PC-9 (cell line): ENCODE measurements around the gene TBCC. TPM values are rescaled to one million over a fixed set of nuclear protein-coding genes. Genes with fewer than 3 reads are reported as not detected.

Experiments used
- BruUV-seq: library from RNA; stranded (reverse); fragments of 400-500 nt; replicated peaks from 2 replicates; lab custom pipeline; 2021; lab: Mats Ljungman, UMichigan
- CTCF ChIA-PET: fragments of 300-600 bp; sonication (Branson Sonifier 250); formaldehyde crosslinking; loops from one replicate; lab custom pipeline; 2022; ENCODE audit warnings: antibody characterized with exemption; lab: Charles Lee
- POLR2A ChIA-PET: fragments of 300-600 bp; sonication (Branson Sonifier 250); formaldehyde crosslinking; loops from one replicate; lab custom pipeline; 2022; ENCODE audit warnings: antibody characterized with exemption; ENCODE audit not compliant: unreplicated experiment; lab: Charles Lee
- DNase-seq, 2 experiments: peaks; one replicate each; pipeline versions ENCODE4 v3.0.0 to v3.0.0-alpha.2; 2015 to 2022; ENCODE audit warnings: mixed read lengths in 1 of 2
- H2AFZ ChIP-seq: fragments of 200-600 bp; sonication (generic); 2 replicates; pipeline ENCODE4 v1.8.1; 2017; ENCODE audit warnings: antibody characterized with exemption
- H3F3A ChIP-seq: fragments of 200-600 bp; sonication (generic); 2 replicates; pipeline ENCODE4 v1.8.1; 2017; ENCODE audit warnings: antibody characterized with exemption, mild to moderate bottlenecking, low read depth; ENCODE audit not compliant: insufficient read depth
- H3K27ac ChIP-seq: fragments of 200-600 bp; sonication (generic); 2 replicates; pipeline ENCODE4 v1.6.1; 2016; ENCODE audit warnings: mixed run types
- H3K27me3 ChIP-seq: fragments of 200-600 bp; sonication (generic); 2 replicates; pipeline ENCODE4 v1.6.1; 2016; ENCODE audit warnings: low read depth, mixed run types; ENCODE audit not compliant: insufficient read depth
- H3K36me3 ChIP-seq: fragments of 200-600 bp; sonication (generic); 2 replicates; pipeline ENCODE4 v1.6.1; 2016; ENCODE audit warnings: low read depth, mixed run types
- H3K4me1 ChIP-seq: fragments of 200-600 bp; sonication (generic); replicated peaks from 2 replicates; pipeline ENCODE4 v1.6.1; 2016; ENCODE audit warnings: mixed run types; ENCODE audit not compliant: insufficient read depth
- H3K4me2 ChIP-seq: fragments of 200-600 bp; sonication (generic); 2 replicates; pipeline ENCODE4 v1.6.1; 2017; ENCODE audit warnings: mixed run types
- H3K4me3 ChIP-seq: fragments of 200-600 bp; sonication (generic); 2 replicates; pipeline ENCODE4 v1.6.1; 2016; ENCODE audit warnings: mixed run types
- H3K79me2 ChIP-seq: fragments of 200-600 bp; sonication (generic); 2 replicates; pipeline ENCODE4 v1.6.1; 2017; ENCODE audit warnings: low read depth, mixed run types
- H3K9me2 ChIP-seq: fragments of 200-600 bp; sonication (generic); 2 replicates; pipeline ENCODE4 v1.8.1; 2017; ENCODE audit warnings: mild to moderate bottlenecking; ENCODE audit not compliant: insufficient read depth
- H3K9me3 ChIP-seq: fragments of 200-600 bp; sonication (generic); 2 replicates; pipeline ENCODE4 v1.8.1; 2016; ENCODE audit warnings: low read depth; ENCODE audit not compliant: insufficient read depth
- H4K20me1 ChIP-seq: fragments of 200-600 bp; sonication (generic); 2 replicates; pipeline ENCODE4 v1.8.1; 2017; ENCODE audit not compliant: insufficient read depth
- CTCF ChIP-seq: fragments of 200-600 bp; sonication (generic); conservative IDR thresholded peaks from 2 replicates; pipeline ENCODE4 v1.6.1; 2017; ENCODE audit warnings: mixed run types, antibody characterized with exemption, mild to moderate bottlenecking, moderate library complexity
- EZH2 ChIP-seq: fragments of 200-600 bp; sonication (generic); IDR thresholded peaks from 2 replicates; pipeline ENCODE4 v1.8.0; 2017; ENCODE audit warnings: antibody characterized with exemption, low read depth
- intact Hi-C: fragments of 100-400 bp; cut with micrococcal nuclease; formaldehyde crosslinking; loops from one replicate; pipeline ENCODE4 v1.10.0; 2022; ENCODE audit not compliant: unreplicated experiment
- total RNA-seq: library from RNA; stranded (reverse); gene quantifications from 2 replicates; pipeline ENCODE4 v1.2.3, GENCODE V29; 2021

The TBCC gene
- total RNA-seq, 1 experiment from 2014 or later, result 12.3 TPM

- Histone ChIP-seq H3K4me3 (no peak overlapping the region), H3K36me3 (no peaks in the 10 kb centered on the region), H3K79me2 (no peaks in the 10 kb centered on the region), H3K4me2 (no peak overlapping the region), H3F3A (peaks cover 9% of the 10 kb centered on the region; the same call in 1 of the 2 replicates), H3K9me3 (peaks cover 5% of the 10 kb centered on the region; the same call in 1 of the 2 replicates), H2AFZ (no peak overlapping the region), H3K27ac (no peak overlapping the region), H3K4me1 (peaks cover 11% of the 10 kb centered on the region), H3K27me3 (no peaks in the 10 kb centered on the region), H3K9me2 (no peaks in the 10 kb centered on the region), H4K20me1 (no peaks in the 10 kb centered on the region)
- intact Hi-C loops, result no loop called here
- no TSS peak for BruUV-seq
- POLR2A ChIA-PET, result no interaction called here
- no peak for TF ChIP-seq CTCF
- TF ChIP-seq EZH2, result no peak
- no peak for DNase-seq
- CTCF ChIA-PET, result no interaction called here
Measured at GRCh38 chr6:42709871-42710270, 36.0 kb downstream of the TBCC start.

- Histone ChIP-seq H3K36me3 (no peaks in the 10 kb centered on the region), H3K4me2 (no peak overlapping the region), H3K9me2 (no peaks in the 10 kb centered on the region), H3K9me3 (peaks cover 5% of the 10 kb centered on the region; the same call in 1 of the 2 replicates), H4K20me1 (no peaks in the 10 kb centered on the region), H2AFZ (no peak overlapping the region), H3K27me3 (no peaks in the 10 kb centered on the region), H3F3A (no peaks in the 10 kb centered on the region), H3K27ac (no peak overlapping the region), H3K79me2 (no peaks in the 10 kb centered on the region), H3K4me3 (no peak overlapping the region), H3K4me1 (no peaks in the 10 kb centered on the region)
- no peak for TF ChIP-seq EZH2
- TF ChIP-seq CTCF, result no peak
- no TSS peak for BruUV-seq
- intact Hi-C loops, result no loop called here
- CTCF ChIA-PET, result no interaction called here
- POLR2A ChIA-PET, result no interaction called here
- no peak for DNase-seq
Measured at GRCh38 chr6:42708096-42708495, 37.8 kb downstream of the TBCC start.

- no peak for DNase-seq
- Histone ChIP-seq H4K20me1 (no peaks in the 10 kb centered on the region), H3K27me3 (no peaks in the 10 kb centered on the region), H3K36me3 (no peaks in the 10 kb centered on the region), H2AFZ (no peak overlapping the region), H3K79me2 (no peaks in the 10 kb centered on the region), H3K27ac (no peak overlapping the region), H3K4me2 (no peak overlapping the region), H3K4me3 (no peak overlapping the region), H3F3A (no peaks in the 10 kb centered on the region), H3K4me1 (no peaks in the 10 kb centered on the region), H3K9me3 (peaks cover 5% of the 10 kb centered on the region; the same call in 1 of the 2 replicates), H3K9me2 (no peaks in the 10 kb centered on the region)
- CTCF ChIA-PET, result no interaction called here
- intact Hi-C loops, result no loop called here
- BruUV-seq, result no TSS peak
- TF ChIP-seq CTCF (no peak), EZH2 (no peak)
- POLR2A ChIA-PET, result no interaction called here
Measured at GRCh38 chr6:42707595-42707994, 38.3 kb downstream of the TBCC start.
